HEK293T (cell line): ENCODE data around the gene EPHB2.

Source experiments
- CTCF ChIA-PET: fragments of 350-600 bp; formaldehyde crosslinking; extraction: SDS; loops from one replicate; lab custom pipeline; 2021; ENCODE audit warnings: antibody characterized with exemption, inconsistent platforms; lab: Yijun Ruan, JAX
- POLR2A ChIA-PET: fragments of 350-600 bp; formaldehyde crosslinking; extraction: SDS; loops from one replicate; lab custom pipeline; 2020; ENCODE audit warnings: antibody characterized with exemption, inconsistent platforms; lab: Yijun Ruan, JAX
- DNase-seq: peaks from one replicate; pipeline ENCODE4 v3.0.0; 2012; ENCODE audit warnings: mixed read lengths; ENCODE audit errors: extremely low spot score
- ARNT ChIP-seq: fragments of 450-650 bp; IDR thresholded peaks from 2 replicates; pipeline ENCODE4 v1.6.1; 2017; ENCODE audit warnings: mild to moderate bottlenecking
- BHLHE40 ChIP-seq: fragments of 450-650 bp; IDR thresholded peaks from 2 replicates; pipeline ENCODE4 v1.6.1; 2016; ENCODE audit warnings: mild to moderate bottlenecking, moderate library complexity, borderline replicate concordance
- CTBP1 ChIP-seq: fragments of 450-650 bp; IDR thresholded peaks from 2 replicates; pipeline ENCODE4 v1.6.1; 2016; ENCODE audit warnings: borderline replicate concordance
- ELF4 ChIP-seq: fragments of 450-650 bp; IDR thresholded peaks from 2 replicates; pipeline ENCODE4 v1.6.1; 2017; ENCODE audit warnings: antibody characterized with exemption
- FOXA1 ChIP-seq: fragments of 450-650 bp; IDR thresholded peaks from 2 replicates; pipeline ENCODE4 v1.6.1; 2016; ENCODE audit warnings: mild to moderate bottlenecking
- FOXK2 ChIP-seq: fragments of 450-650 bp; IDR thresholded peaks from 2 replicates; pipeline ENCODE4 v1.6.1; 2016; ENCODE audit warnings: mild to moderate bottlenecking
- FOXM1 ChIP-seq: fragments of 450-650 bp; IDR thresholded peaks from 2 replicates; pipeline ENCODE4 v1.6.1; 2017; ENCODE audit warnings: mild to moderate bottlenecking, borderline replicate concordance
- HDGF ChIP-seq: fragments of 450-650 bp; IDR thresholded peaks from 2 replicates; pipeline ENCODE4 v1.6.1; 2017; ENCODE audit warnings: antibody characterized with exemption, borderline replicate concordance
- L3MBTL2 ChIP-seq: fragments of 450-650 bp; conservative IDR thresholded peaks from 2 replicates; pipeline ENCODE4 v1.6.1; 2016; ENCODE audit warnings: mild to moderate bottlenecking
- LEF1 ChIP-seq: fragments of 450-650 bp; IDR thresholded peaks from 2 replicates; pipeline ENCODE4 v1.6.1; 2017; ENCODE audit warnings: mild to moderate bottlenecking, borderline replicate concordance
- NFRKB ChIP-seq: fragments of 450-650 bp; IDR thresholded peaks from 2 replicates; pipeline ENCODE4 v1.6.1; 2016; ENCODE audit warnings: mild to moderate bottlenecking, moderate library complexity
- PKNOX1 ChIP-seq: fragments of 450-650 bp; IDR thresholded peaks from 2 replicates; pipeline ENCODE4 v1.6.1; 2016
- SP1 ChIP-seq: fragments of 450-650 bp; IDR thresholded peaks from 2 replicates; pipeline ENCODE4 v1.6.1; 2017
- SUZ12 ChIP-seq: fragments of 450-650 bp; IDR thresholded peaks from 2 replicates; pipeline ENCODE4 v1.6.1; 2016; ENCODE audit warnings: mild to moderate bottlenecking
- TARDBP ChIP-seq: fragments of 450-650 bp; IDR thresholded peaks from 2 replicates; pipeline ENCODE4 v1.6.1; 2016
- ZNF384 ChIP-seq: fragments of 450-650 bp; IDR thresholded peaks from 2 replicates; pipeline ENCODE4 v1.6.1; 2016

Gene EPHB2

DNA sequence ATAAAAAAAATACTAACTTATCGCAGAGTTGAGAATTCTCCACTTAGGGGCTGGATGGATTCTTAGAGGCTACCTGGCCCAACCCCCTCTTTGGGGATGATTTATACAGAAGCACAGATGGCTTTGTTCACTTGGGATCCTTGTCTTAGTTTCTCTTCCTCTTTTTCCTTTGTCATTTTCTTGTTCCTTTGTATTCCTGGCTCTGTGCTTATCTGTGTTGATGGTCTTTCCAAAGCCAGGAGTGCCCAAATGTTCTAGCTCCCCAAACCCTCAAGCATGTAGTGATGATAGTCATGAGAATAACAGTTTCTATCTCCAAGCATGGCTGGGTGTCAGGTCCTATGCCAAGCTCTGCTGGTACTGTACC lies 27.4 kb downstream of the EPHB2 start:
- TF ChIP-seq ARNT (no peak), ELF4 (no peak), SUZ12 (no peak), PKNOX1 (no peak), BHLHE40 (no peak), FOXA1 (no peak), L3MBTL2 (no peak), CTBP1 (no peak), FOXK2 (no peak), NFRKB (no peak), SP1 (no peak), ZNF384 (no peak), LEF1 (no peak), FOXM1 (no peak), HDGF (no peak)
- no peak for DNase-seq
- ChIA-PET CTCF (no interaction called here), POLR2A (no interaction called here)

DNA sequence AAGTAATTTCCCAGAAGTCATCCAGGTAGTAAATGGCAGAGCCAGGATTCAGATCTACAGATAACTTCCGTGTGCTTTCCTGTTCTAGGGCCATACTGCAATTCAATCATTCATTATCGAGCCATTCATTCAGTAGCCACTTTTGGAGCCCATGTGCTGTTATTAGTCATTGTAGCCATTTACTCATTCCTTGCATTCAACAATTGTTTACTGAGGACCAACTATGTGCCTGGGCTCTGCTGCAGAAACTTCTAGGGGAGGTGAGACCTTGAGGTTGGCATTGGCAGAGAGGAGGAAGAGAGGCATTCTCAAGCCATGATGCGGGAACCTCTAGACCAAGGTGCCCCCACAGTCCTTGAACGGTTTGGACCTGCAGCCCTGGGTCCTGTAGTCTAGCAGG lies 27.9 kb downstream of the EPHB2 start:
- ChIA-PET POLR2A (no interaction called here), CTCF (no interaction called here)
- TF ChIP-seq PKNOX1, result no peak
- no peak for TF ChIP-seq L3MBTL2
- no peak for TF ChIP-seq ARNT
- no peak for TF ChIP-seq BHLHE40
- TF ChIP-seq ZNF384, result no peak
- no peak for TF ChIP-seq TARDBP
- TF ChIP-seq NFRKB, result no peak
- no peak for TF ChIP-seq HDGF
- no peak for DNase-seq

GRCh38 chr1:22739648-22740385 lies 29.2 kb downstream of the EPHB2 start:
- peak; percentile 34 for DNase-seq
- POLR2A ChIA-PET, result no interaction called here
- TF ChIP-seq HDGF (no peak), SP1 (no peak), CTBP1 (no peak), SUZ12 (no peak), L3MBTL2 (no peak), BHLHE40 (no peak)
- CTCF ChIA-PET, result no interaction called here

GRCh38 chr1:22741118-22741517 lies 30.5 kb downstream of the EPHB2 start:
- CTCF ChIA-PET, result no interaction called here
- DNase-seq, result no peak
- POLR2A ChIA-PET, result no interaction called here
- TF ChIP-seq TARDBP (no peak), FOXA1 (no peak), FOXK2 (no peak)

DNA sequence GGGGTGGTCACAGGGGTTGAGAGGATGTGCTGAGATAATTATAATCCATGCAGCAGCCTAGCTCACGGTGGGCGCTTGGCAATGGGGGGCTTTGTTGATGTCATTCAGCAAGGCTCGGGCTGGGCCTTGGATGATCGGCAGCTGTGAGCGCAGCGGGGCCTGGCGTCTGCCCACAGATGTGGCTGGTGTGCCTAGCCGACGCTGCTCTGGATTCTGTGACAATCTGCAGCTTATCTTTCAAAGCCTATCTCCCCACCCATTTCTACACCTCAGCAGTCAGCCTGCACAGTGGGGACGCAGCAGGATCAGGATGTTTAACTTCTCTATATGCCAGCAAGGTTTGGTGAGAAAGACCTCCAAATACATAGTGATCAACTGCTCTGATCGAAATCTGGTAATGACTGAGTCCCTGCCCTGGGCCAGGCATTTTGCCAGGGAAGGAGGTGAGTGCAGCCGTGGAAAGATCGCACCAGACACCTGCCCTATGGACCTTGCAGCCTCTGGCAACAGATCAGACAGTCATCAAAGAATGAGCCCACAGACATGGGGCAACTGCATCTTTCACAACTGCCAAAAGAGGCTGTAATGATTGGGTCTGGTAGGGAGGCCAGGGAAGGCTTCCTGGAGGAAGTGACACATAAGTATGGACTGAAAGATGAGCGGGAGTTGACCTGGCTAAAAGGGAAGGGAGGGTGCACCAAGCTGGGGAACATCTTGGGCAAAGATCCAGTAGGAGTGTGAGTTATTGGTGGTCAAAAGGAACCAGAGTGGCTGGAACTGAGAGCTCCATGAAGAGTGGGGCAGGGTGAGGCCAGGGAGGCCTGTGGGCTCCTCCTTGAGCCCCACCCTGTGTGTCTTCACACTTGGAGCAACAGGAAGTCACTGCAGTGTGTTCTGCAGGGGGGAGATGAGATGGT lies 35.3 kb downstream of the EPHB2 start:
- ChIA-PET POLR2A (no interaction called here), CTCF (no interaction called here)
- DNase-seq, result no peak
- no peak for TF ChIP-seq FOXK2
- no peak for TF ChIP-seq LEF1
- TF ChIP-seq HDGF, result no peak
- no peak for TF ChIP-seq ELF4
- TF ChIP-seq BHLHE40, result no peak
- TF ChIP-seq TARDBP, result no peak

DNA sequence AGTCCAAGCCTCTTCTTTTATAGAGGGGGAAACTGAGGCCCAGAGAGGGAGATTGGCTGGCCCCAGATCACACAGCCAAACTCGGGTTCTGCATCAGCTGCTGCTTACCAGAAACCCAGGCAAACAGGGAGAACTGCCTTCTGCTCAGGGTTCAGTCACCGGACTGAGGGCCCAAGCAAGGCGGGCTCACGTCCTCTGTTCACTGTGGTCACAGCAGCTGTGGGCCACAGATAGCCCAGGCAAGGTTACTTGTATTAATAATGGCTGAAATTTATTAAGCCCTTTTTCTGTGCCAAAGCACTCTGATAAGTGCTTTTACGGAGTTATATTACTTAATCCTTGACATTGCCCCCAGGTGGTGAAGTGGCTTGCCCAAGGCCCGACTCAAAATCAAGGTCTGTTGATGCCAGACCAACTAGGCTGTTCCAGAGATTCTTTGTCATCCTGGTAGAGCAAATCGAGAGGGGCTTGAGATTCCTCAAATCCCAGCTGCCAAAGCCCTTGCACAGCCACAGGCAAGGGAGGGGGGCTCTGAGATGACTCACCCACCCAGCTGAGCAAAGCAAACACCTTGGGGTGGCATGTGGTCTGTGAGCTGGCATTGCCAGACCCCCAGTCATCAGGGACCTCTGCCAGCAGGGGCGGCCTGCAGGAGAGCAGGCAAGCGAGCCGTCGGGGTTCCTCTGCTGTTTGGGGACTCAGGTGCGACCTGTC lies 36.5 kb downstream of the EPHB2 start:
- DNase-seq, result no peak
- ChIA-PET POLR2A (no interaction called here), CTCF (interaction anchor here (1.4 kb wide), 1 partner anchor 9 kb away, joined by 5 read pairs; no protein-coding TSS in a partner anchor)
- TF ChIP-seq L3MBTL2, result no peak

GRCh38 chr1:22747735-22748073 lies 37.1 kb downstream of the EPHB2 start:
- ChIA-PET POLR2A (no interaction called here), CTCF (interaction anchor here (1.4 kb wide), 1 partner anchor 8 kb away, joined by 5 read pairs; no protein-coding TSS in a partner anchor)
- no peak for TF ChIP-seq ELF4
- TF ChIP-seq FOXM1, result no peak
- TF ChIP-seq LEF1, result no peak
- no peak for TF ChIP-seq PKNOX1
- no peak for TF ChIP-seq HDGF
- no peak for TF ChIP-seq BHLHE40
- TF ChIP-seq FOXA1, result no peak
- no peak for TF ChIP-seq ARNT
- TF ChIP-seq TARDBP, result no peak
- no peak for TF ChIP-seq CTBP1
- no peak for TF ChIP-seq FOXK2
- no peak for DNase-seq
